GM21717 (cell line): ENCODE data around the gene CCL2.
"Not testable (repeated sequence)": the region's sequence is repeated elsewhere in the genome, so short reads cannot be mapped to it uniquely, and the experiment has no call there.

ENCODE experiments used
- ATAC-seq: cut with Tn5 transposase; IDR thresholded peaks from one replicate; pipeline ENCODE4 v1.9.1; 2021; ENCODE audit warnings: mild to moderate bottlenecking, moderate library complexity; ENCODE audit not compliant: unreplicated experiment

The CCL2 gene

GRCh38 chr17:34254651-34255380, at the start of gene CCL2:
TSS of gene CCL2 (plus strand) at chr17:34255285. CDS start at chr17:34255350, 65 bp downstream.
- ATAC-seq = no peak

GRCh38 chr17:34205401-34205800, 49.7 kb upstream of the CCL2 start:
- no peak for ATAC-seq

- ATAC-seq = no peak
Measured at GRCh38 chr17:34206569-34206968, 48.5 kb upstream of the CCL2 start.

- ATAC-seq = no peak
Measured at GRCh38 chr17:34207572-34207971, 47.5 kb upstream of the CCL2 start.

GRCh38 chr17:34218748-34219147, 36.3 kb upstream of the CCL2 start:
- ATAC-seq = no peak

- no peak for ATAC-seq
Measured at GRCh38 chr17:34219405-34219804, 35.7 kb upstream of the CCL2 start.

GRCh38 chr17:34220045-34220751, 34.9 kb upstream of the CCL2 start:
- ATAC-seq = no peak

- no peak for ATAC-seq
Measured at GRCh38 chr17:34220752-34221395, 34.2 kb upstream of the CCL2 start.

- no peak for ATAC-seq
Measured at GRCh38 chr17:34221411-34221810, 33.7 kb upstream of the CCL2 start.

- ATAC-seq = no peak
Measured at GRCh38 chr17:34222722-34223497, 32.2 kb upstream of the CCL2 start.

GRCh38 chr17:34225046-34225445, 30.0 kb upstream of the CCL2 start:
- no peak for ATAC-seq

GRCh38 chr17:34226011-34226743, 28.9 kb upstream of the CCL2 start:
- no peak for ATAC-seq

GRCh38 chr17:34226744-34227034, 28.4 kb upstream of the CCL2 start:
- no peak for ATAC-seq

GRCh38 chr17:34227293-34227692, 27.8 kb upstream of the CCL2 start:
- ATAC-seq = not testable (repeated sequence)

GRCh38 chr17:34227707-34228106, 27.4 kb upstream of the CCL2 start:
- no peak for ATAC-seq

- ATAC-seq = no peak
Measured at GRCh38 chr17:34228781-34229180, 26.3 kb upstream of the CCL2 start.

- ATAC-seq = no peak
Measured at GRCh38 chr17:34230342-34230741, 24.7 kb upstream of the CCL2 start.

- ATAC-seq = no peak
Measured at GRCh38 chr17:34234616-34235015, 20.5 kb upstream of the CCL2 start.

- no peak for ATAC-seq
Measured at GRCh38 chr17:34235389-34236028, 19.6 kb upstream of the CCL2 start.

- ATAC-seq = no peak
Measured at GRCh38 chr17:34236281-34236892, 18.7 kb upstream of the CCL2 start.
